Fibroblast of mammary gland (primary cell): Measurements from ENCODE around the gene RAB31.
"Not testable (repeated sequence)": the region's sequence is repeated elsewhere in the genome, so short reads cannot be mapped to it uniquely, and the experiment has no call there.

Source experiments
- DNase-seq: peaks from one replicate; pipeline ENCODE4 v3.0.0-alpha.2; 2010; ENCODE audit warnings: low read depth
- H3K4me3 ChIP-seq: 2 replicates; pipeline ENCODE4 v1.5.1; 2011; ENCODE audit warnings: low read depth, mild to moderate bottlenecking, low read length, moderate library complexity; ENCODE audit not compliant: control insufficient read depth
- CTCF ChIP-seq: conservative IDR thresholded peaks from 2 replicates; pipeline ENCODE4 v1.5.1; 2011; ENCODE audit warnings: low read depth, low read length, inconsistent platforms; ENCODE audit not compliant: control insufficient read depth, insufficient read depth

Gene RAB31

GRCh38 chr18:9671214-9671613 lies 36.9 kb upstream of the RAB31 start:
- H3K4me3 ChIP-seq: no peak overlapping the region
- no peak for DNase-seq
- TF ChIP-seq CTCF: no peak

- peak; percentile 81 for DNase-seq
- peak; percentile 47 for TF ChIP-seq CTCF
- no peak overlapping the region for H3K4me3 ChIP-seq
Observed at GRCh38 chr18:9673296-9674251, 34.5 kb upstream of the RAB31 start.

- H3K4me3 ChIP-seq, DNase-seq: not testable (repeated sequence)
Observed at GRCh38 chr18:9678216-9678615, 29.9 kb upstream of the RAB31 start.

- TF ChIP-seq CTCF: no peak
Observed at GRCh38 chr18:9679125-9679524, 29.0 kb upstream of the RAB31 start.

GRCh38 chr18:9681217-9681616 lies 26.9 kb upstream of the RAB31 start:
- no peak overlapping the region for H3K4me3 ChIP-seq
- TF ChIP-seq CTCF: no peak
- DNase-seq: no peak

More at GRCh38 chr18:9679125-9679524, 29.0 kb upstream of the RAB31 start:
- no peak overlapping the region for H3K4me3 ChIP-seq
- DNase-seq: no peak

- DNase-seq: no peak
- no peak overlapping the region for H3K4me3 ChIP-seq
- no peak for TF ChIP-seq CTCF
Observed at GRCh38 chr18:9682572-9682971, 25.5 kb upstream of the RAB31 start.
